Mammary epithelial cell (primary cell): ENCODE data around the gene GAL3ST2.

ENCODE experiments used
- EZH2 ChIP-seq: IDR thresholded peaks from 2 replicates; pipeline ENCODE4 v1.6.1; 2012; ENCODE audit warnings: low read length, inconsistent platforms, borderline replicate concordance
- TF ChIP-seq, protein P1 (sequence below), 2 donors: IDR thresholded peaks in 1 of 2; conservative IDR thresholded peaks in 1 of 2; 2 replicates each; pipeline ENCODE4 v1.5.1; 2011 to 2012; ENCODE audit warnings: inconsistent platforms in 2 of 2, low read length in 2 of 2, mild to moderate bottlenecking in 2 of 2, control low read depth in 1 of 2, low read depth in 1 of 2; ENCODE audit not compliant: insufficient read depth in 1 of 2; ENCODE audit errors: extremely low read depth in 1 of 2

DNA sequence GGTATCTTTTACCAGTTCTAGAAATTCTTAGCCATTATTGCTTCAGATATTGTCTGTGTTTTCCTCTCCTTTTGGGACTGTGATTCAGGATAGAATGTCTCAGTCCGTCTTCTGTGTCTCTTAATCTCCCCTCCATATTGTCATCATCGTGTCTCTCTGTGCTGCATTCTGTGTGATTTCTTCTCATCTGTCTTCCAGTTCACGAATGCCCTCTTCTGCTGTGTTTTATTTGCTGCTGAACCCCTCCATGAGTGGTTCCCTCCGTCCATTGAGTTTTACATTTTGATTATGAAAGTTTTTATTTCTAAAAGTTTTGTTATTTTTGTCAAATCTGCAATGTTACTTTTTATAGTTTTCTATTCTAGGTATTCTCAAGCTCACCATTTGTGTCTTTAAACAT, 30.5 kb upstream of the GAL3ST2 start:
- no peak for TF ChIP-seq EZH2
- TF ChIP-seq, protein P1, sequence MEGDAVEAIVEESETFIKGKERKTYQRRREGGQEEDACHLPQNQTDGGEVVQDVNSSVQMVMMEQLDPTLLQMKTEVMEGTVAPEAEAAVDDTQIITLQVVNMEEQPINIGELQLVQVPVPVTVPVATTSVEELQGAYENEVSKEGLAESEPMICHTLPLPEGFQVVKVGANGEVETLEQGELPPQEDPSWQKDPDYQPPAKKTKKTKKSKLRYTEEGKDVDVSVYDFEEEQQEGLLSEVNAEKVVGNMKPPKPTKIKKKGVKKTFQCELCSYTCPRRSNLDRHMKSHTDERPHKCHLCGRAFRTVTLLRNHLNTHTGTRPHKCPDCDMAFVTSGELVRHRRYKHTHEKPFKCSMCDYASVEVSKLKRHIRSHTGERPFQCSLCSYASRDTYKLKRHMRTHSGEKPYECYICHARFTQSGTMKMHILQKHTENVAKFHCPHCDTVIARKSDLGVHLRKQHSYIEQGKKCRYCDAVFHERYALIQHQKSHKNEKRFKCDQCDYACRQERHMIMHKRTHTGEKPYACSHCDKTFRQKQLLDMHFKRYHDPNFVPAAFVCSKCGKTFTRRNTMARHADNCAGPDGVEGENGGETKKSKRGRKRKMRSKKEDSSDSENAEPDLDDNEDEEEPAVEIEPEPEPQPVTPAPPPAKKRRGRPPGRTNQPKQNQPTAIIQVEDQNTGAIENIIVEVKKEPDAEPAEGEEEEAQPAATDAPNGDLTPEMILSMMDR (conservative IDR thresholded peaks at IDR 0.05 in 1 of 2, IDR thresholded peaks at IDR 0.05 in 1 of 2; ENCODE audit: extremely low read depth in 1 of 2, insufficient read depth in 1 of 2, low read depth in 1 of 2, low read length in 2 of 2): no peak
